AML-193 (cell line): ENCODE measurements around the gene LMOD1.
A peak's percentile ranks its signal among the peaks of the same experiment; 100 is the strongest.
"Not testable (repeated sequence)": the region's sequence is repeated elsewhere in the genome, so short reads cannot be mapped to it uniquely, and the experiment has no call there.

Experiments
- DNase-seq, 2 experiments: peaks; one replicate each; lab custom pipeline; 2025; lab: John Stamatoyannopoulos, UW

Gene LMOD1

GRCh38 chr1:201946224-201946908 is at the start of gene LMOD1:
TSS of gene LMOD1 (minus strand) at chr1:201946548. CDS start at chr1:201946340, 208 bp downstream.
- DNase-seq, result no peak

- no peak for DNase-seq
Observed at GRCh38 chr1:201990427-201990826, 44.1 kb upstream of the LMOD1 start.

GRCh38 chr1:201989354-201990128 is 43.2 kb upstream of the LMOD1 start:
- no peak for DNase-seq

DNA sequence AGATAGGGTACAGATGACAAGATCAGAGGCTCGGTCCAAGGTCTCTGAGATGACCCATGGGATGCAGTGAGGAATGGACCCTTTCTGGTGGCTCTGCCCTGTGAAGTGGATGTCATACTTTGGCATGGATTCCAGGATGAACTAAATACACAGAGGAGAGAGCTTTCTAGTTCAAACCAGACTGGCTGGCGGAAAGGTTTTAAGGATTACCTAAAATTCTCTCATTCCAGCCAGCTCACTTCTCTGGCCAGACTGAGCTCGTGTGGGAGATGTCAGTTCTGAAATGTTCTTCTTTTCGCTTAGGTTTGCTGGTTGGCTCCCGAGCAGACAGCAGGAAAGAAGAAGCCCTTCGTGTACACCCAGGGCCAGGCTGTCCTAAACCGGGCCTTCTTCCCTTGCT is 42.3 kb upstream of the LMOD1 start:
- DNase-seq, result no peak

- no peak for DNase-seq
Observed at GRCh38 chr1:201985355-201985754, 39.0 kb upstream of the LMOD1 start.

GRCh38 chr1:201984446-201984845 is 38.1 kb upstream of the LMOD1 start:
- DNase-seq, result no peak

GRCh38 chr1:201983380-201983805 is 37.0 kb upstream of the LMOD1 start:
- DNase-seq, result no peak

DNA sequence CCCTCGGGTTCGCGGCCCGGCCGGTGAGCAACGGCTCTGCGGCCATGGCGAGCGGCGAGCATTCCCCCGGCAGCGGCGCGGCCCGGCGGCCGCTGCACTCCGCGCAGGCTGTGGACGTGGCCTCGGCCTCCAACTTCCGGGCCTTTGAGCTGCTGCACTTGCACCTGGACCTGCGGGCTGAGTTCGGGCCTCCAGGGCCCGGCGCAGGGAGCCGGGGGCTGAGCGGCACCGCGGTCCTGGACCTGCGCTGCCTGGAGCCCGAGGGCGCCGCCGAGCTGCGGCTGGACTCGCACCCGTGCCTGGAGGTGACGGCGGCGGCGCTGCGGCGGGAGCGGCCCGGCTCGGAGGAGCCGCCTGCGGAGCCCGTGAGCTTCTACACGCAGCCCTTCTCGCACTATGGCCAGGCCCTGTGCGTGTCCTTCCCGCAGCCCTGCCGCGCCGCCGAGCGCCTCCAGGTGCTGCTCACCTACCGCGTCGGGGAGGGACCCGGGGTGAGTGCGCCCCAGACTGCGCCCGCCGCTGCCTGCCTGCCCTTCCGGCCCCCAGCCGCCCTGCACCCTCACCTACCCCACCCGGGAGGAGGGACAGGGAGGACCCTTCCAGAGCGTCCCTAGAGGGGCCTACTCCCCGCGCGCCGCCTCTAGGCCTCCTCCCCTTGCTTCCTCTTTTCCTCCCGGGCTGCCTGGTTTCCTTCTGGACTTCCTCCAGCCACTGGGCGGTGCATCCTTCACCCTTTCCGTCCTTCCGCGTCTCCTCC is 36.5 kb upstream of the LMOD1 start, which contains the start of gene RNPEP:
Gene RNPEP, plus strand, starts transcription at position 26 of the 757 bp plus-strand sequence. Its CDS starts 19 bp downstream, at position 45.
- DNase-seq, result peak; percentile 69 to 82

DNA sequence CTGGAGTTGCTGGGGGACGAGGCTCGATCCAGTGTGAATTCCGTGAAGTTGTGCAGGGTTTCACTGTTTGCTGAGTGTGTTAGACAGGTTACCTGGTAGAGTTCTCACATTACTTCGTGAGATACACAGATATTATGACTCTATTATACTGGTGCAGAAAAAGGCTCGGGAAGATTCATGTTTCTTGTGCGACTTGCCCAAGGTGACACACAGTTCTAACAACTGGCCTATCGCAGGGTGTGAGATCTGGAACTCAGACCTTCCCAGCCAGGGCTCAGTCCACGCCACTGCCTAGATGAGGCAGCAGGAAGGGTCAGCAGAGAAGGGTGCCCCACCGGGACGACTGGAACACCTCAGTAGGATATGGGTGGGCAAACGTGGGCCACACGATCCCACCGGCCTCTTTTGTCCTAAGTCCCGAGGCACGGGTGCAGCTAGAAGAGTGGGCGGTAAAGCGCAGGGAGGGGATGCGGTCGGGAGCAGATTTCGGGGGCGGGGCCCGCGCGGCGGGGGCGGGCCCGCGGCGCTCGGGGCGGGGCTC is 35.8 kb upstream of the LMOD1 start:
- DNase-seq, result peak in 1 of 2 experiments; percentile 18

DNA sequence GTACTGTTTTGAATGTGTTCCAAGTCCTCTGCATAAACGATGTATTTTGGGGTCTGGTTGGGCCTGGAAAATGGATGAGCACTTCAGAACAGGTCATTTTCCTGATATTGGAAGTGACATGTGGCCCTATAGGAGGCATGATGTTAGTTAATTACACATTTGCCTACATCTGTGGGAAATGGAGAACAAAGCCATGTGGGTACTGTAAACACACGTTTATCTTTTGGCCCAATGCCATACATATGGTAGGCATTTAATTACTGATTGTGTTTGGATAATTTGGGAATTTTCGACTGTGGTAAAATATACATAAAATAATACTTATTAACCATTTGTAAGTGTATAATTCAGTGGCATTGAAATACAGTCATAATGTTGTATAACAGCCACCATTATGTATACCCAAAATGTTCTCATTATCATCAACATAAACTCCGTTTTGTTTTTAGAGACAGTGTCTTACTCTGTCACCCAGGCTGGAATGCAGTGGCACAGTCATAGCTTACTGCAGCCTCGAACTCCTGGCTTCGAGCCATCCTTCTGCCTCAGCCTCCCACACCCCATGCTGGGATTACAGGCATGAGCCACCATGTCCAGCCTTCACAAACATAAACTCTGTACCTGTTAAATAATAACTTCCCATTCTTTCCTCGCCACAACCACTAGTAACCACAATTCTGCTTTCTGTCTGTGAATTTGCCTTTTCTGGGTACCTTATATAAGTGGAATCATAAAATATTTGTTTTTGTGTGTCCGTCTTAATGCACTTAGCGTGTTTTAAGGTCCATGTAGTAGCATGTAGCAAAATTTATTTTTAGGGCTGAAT is 24.2 kb upstream of the LMOD1 start:
- DNase-seq, result no peak

- DNase-seq, result no peak
Observed at GRCh38 chr1:201968202-201968925, 22.0 kb upstream of the LMOD1 start.

DNA sequence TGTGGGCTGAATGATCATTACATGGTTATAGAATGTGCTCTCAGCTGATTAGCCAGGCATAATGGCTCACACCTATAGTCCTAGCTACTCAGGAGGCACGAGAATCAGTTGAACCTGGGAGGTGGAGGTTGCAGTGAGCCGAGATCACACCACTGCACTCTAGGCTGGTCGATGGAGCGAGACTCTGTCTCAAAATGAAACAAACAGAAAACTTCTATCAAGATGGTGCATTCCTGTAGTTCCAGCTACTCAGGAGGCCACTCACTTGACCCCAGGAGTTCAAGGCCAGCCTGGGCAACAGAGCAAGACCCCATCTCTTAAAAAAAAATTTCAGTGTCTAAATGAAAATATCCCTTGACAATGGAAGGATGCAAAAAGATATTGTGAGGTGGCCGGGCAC is 19.8 kb upstream of the LMOD1 start:
- DNase-seq, result no peak

DNA sequence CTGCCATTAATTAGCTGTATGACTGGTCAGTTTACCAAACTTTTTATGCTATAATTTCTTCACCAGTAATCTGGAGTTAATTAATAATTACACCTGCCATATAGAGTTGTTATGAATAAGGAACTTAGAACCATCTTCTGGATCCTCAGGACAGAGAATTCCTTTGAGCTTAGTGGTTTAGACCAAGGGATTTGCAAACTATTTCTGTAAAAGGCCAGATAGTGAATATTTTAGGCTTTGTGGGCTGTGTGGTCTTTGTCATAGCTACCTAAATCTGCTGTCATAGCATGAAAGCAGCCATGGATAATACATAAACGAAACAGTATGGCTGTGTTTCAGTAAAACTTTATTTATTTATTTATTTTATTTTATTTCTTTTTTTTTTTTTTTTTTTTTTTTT is 17.9 kb upstream of the LMOD1 start:
- no peak for DNase-seq

GRCh38 chr1:201962382-201962781 is 16.0 kb upstream of the LMOD1 start:
- not testable (repeated sequence) for DNase-seq

GRCh38 chr1:201958348-201958747 is 12.0 kb upstream of the LMOD1 start:
- DNase-seq, result no peak

- peak in 1 of 2 experiments; percentile 40 for DNase-seq
Observed at GRCh38 chr1:201955729-201956143, 9.4 kb upstream of the LMOD1 start.

- peak; percentile 94 to 96 for DNase-seq
Observed at GRCh38 chr1:201955009-201955728, 8.8 kb upstream of the LMOD1 start, which contains the start of gene TIMM17A. TSS of gene TIMM17A (plus strand) at chr1:201955503. CDS start at chr1:201955527, 24 bp downstream.

- DNase-seq, result no peak
Observed at GRCh38 chr1:201954263-201955008, 8.1 kb upstream of the LMOD1 start.

GRCh38 chr1:201949491-201949890 is 3.1 kb upstream of the LMOD1 start:
- DNase-seq, result no peak
